Suppressor macrophage treated with lipopolysaccharide for 1 hour (primary cell): ENCODE data around the gene SBNO1.
A peak's percentile ranks its signal among the peaks of the same experiment; 100 is the strongest.
"Not testable (repeated sequence)": the region's sequence is repeated elsewhere in the genome, so short reads cannot be mapped to it uniquely, and the experiment has no call there.

Experiments used
- DNase-seq, 3 donors: peaks; one replicate each; pipeline ENCODE4 v3.0.0-alpha.2; 2020 to 2022

SBNO1 gene

GRCh38 chr12:123364532-123365024 is at the start of gene SBNO1:
Gene SBNO1 (minus strand): TSS chr12:123364847. CDS start chr12:123350441, 14,406 bp downstream.
- peak; percentile 92 to 98 (median 95) for DNase-seq

- no peak for DNase-seq
These were observed 45.4 kb upstream of the SBNO1 start for GRCh38 chr12:123410041-123410412.

DNA sequence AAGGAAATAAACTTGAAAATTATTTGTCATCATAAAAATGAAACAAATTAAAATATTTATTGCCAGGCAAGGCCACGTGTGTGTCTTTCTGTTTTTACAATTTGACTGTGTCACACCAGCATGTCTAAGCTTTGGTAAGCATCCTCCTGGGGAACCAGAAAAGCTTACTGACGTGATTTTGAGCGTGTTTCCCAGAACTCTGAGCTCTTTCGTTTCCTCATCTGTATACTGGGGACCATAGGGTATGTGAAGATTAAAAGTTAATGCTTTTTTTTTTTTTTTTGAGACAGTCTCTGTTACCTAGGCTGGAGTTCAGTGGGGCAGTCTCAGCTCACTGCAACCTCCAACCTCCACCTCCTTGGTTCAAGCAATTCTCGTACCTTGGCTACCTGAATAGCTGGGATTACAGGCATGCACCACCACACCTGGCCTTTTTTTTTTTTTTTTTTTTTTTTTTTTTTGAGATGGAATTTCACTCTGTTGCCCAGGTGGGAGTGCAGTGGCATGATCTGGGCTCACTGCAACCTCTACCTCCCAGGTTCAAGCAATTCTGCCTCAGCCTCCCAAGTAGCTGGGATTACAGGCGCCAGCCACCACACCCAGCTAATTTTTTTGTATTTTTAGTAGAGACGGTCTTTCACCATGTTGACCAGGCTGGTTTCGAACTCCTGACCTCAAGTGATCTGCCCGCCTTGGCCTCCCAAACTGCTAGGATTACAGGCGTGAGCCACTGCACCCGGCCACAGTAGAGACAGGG is 44.8 kb upstream of the SBNO1 start:
- DNase-seq: not testable (repeated sequence)

DNA sequence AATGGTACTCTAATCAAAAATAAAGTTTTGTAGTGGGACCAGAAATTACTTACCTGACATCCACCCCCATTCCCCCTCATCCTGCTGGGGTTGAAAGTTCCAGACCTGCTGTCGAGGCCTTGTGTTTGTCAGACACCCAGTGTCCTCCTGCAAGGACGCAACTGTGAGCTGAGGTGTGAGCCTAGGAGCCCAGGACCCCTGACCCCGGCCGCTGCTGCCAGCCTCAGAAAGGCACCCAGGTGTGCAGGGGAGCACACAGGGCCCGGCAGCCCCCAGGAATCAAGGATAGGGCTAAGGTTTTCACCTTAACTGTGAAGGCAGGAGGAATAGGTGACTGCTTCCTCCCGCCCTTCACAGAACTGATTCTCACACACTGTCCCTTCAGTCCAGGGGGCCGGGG is 44.0 kb upstream of the SBNO1 start:
- DNase-seq: not testable (repeated sequence)

- DNase-seq: not testable (repeated sequence)
These were observed 43.3 kb upstream of the SBNO1 start for GRCh38 chr12:123407934-123408333.

- DNase-seq: not testable (repeated sequence)
These were observed 42.6 kb upstream of the SBNO1 start for GRCh38 chr12:123407269-123407668.

DNA sequence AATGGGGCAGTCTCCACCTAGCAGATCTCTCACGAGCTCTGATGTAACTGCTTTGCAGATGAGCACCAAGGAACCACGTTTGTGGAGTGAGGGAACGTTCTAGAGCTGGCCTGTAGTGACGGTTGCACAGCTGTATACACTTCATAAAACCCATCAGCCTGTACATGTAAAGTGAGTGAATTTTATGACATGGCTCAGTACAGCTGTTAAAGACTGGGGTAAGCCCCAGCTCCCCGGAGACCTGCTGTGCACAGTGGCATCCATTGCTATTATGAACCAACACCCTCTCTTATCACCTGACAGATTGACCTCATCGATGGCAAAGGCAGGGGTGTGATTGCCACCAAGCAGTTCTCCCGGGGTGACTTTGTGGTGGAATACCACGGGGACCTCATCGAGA is 39.9 kb upstream of the SBNO1 start:
- DNase-seq: no peak

DNA sequence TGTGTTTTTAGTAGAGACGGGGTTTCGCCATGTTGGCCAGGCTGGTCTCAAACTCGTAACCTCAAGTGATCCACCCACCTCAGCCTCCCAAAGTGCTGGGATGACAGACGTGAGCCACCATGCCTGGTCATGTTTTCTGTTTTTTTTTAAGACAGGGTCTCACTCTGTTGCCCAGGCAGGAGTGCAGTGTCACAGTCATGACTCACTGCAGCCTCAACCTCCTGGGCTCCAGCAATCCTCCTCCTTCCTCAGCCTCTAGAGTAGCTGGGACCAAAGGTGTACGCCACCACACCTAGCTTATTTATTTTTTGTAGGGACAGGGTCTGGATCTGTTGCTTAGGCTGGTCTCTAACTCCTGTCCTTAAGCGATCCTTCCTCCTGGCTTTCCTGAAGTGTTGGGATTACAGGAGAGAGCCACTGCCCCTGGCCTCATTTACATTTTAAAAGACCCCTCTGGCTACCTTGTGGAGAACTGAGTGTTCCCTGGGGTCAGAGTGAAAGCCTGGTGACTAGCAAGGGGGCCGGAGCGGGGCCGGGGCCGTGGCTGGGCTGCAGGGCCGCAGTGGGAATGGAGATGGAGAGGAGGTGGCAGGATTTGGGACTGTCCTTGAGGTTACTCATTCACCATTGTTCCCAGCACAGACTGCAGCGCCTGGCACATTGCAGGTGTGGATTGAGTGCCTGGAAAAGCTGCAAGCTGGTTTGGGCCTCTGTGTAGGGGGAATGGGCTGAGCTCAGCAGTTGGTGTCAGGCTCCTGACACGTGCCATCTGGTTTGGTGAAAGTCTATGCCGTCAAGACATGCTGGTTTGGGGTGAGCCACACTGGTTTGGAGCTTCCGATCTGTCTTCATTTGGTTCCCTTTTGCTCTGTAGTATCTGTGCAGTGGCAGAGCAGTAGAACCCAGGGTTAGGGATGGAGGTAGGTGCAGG is 37.4 kb upstream of the SBNO1 start:
- DNase-seq: no peak

- DNase-seq: no peak
These were observed 34.6 kb upstream of the SBNO1 start for GRCh38 chr12:123399255-123399617.

DNA sequence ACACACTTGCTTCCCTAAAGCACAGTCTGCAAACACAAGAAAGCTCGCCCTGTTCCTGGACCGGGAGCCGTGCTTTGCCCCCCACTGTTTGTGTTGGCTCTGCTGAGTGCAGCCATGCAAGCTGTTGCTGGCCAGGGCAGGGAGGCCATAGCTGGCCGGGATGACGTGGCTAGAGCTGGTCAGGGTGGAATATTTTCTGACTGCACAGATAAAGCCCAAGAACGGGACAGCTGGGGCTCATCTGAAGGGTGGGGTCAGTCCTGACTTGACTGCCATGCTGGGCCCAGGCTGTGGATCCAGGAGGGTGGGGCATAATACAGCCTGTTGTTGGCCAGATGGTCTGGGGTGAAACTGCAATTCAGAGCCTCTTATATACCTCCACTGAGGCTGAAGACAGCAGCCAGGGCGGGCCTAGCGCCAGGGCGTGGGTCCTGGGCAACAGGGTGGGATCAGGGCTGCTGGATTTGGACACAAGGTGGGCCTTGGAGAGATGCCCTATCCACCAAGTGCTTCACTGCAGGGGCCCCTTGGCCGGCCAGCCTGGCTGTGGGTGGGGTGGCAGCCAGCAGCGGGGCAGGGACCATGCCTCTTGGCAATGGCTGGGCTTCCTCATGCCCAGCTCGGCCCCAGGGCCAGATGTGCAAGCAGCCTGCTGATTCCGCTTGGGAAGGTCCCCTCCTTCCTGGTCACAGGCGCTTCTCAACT is 34.1 kb upstream of the SBNO1 start:
- no peak for DNase-seq

DNA sequence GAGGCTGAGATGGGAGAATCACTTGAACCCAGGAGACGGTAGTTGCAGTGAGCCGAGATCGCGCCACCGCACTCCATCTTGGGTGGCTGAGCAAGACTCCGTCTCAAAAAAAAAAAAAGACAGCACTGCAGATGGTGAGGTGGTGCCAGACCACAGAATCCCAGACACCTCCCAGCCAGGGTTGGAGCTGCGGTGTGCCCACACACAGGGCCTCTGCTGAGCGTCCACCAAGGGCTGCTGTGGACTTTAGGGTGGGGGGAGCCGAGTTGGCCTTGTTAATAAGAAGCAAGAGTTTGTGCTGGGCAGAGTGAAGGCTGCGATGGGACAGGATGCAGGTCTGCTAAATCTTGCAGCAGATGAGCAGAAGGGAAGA is 33.5 kb upstream of the SBNO1 start:
- no peak for DNase-seq

- no peak for DNase-seq
These were observed 32.8 kb upstream of the SBNO1 start for GRCh38 chr12:123397400-123397799.

DNA sequence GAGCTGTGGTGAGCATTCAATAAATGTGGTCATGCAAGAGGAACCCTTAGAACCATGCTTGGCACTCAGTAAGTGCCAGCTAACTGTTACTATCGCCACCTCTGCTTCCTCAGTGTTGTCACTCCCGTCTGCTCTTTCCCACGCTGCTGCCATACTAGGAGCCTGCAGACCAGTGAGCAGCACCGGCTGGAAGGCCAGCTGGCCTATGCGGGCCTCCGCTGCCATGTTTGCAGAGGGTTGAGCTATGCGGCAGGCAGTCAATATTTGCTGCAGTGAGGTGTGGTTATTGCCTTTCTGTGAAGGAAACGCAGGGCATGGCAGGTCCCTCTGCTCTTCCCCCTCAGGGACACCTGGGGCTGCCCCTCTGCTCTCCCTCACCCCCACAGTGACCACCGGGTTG is 32.3 kb upstream of the SBNO1 start:
- DNase-seq: no peak

DNA sequence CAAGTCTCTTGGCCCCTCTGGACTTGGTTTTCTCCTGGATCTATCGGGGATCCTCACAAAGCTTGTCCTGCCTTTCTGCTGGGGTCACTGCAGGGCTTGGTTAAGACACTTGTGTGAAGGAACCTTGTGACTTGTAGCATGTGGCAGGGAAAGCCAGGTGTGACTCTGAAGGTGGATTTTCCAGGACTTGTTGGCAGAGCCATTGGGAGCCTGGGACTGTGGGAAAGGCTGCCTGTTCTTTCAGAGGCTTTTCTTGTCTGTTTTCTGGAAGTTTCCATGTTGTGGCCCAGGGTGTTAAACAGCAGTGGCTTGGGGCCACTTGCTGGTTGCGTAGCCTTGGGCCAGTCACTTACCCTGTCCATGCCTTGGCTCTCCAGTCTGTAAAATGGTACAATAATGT is 31.9 kb upstream of the SBNO1 start:
- DNase-seq: no peak

- DNase-seq: no peak
These were observed 30.6 kb upstream of the SBNO1 start for GRCh38 chr12:123395236-123395635.

GRCh38 chr12:123393747-123394146 is 29.1 kb upstream of the SBNO1 start:
- no peak for DNase-seq

GRCh38 chr12:123391546-123392343 is 27.1 kb upstream of the SBNO1 start:
- no peak for DNase-seq

DNA sequence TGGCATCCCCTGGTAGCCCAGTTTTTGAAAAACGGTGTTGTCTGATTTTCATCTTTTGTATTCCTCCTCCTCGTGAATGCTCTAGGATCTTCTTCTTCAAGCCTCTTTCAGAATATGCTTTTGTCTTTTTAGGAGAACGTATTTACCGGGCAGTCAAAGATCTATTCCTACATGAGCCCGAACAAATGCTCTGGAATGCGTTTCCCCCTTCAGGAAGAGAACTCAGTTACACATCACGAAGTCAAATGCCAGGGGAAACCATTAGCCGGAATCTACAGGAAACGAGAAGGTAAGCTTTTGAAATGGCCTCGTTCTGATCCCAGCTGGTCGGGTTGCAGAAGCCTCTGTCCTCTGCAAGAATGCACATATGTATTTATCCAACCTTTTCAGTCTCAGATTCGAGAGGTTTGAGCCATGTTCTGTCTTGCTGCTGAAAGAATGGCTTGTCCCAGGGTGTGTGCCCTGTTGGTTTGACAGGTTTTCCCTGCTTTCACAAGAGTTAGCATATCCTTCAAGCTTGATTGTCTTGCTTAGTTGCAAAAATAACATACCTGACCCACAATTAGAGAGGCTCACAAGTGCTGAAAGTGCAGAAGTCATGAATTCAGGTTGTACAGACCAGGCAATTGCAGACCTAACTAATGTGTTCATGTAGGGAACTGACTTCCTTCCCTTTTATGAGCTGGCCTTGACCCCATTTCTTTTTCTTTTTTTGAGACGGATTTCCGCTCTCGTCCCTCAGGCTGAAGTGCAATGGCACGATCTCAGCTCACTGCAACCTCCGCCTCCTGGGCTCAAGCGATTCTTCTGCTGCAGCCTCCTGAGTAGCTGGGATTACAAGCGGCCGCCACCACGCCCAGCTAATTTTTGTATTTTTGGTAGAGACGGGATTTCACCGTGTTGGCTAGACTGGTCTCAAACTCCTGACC is 26.1 kb upstream of the SBNO1 start:
- DNase-seq: peak; percentile 54 to 65 (median 61)

DNA sequence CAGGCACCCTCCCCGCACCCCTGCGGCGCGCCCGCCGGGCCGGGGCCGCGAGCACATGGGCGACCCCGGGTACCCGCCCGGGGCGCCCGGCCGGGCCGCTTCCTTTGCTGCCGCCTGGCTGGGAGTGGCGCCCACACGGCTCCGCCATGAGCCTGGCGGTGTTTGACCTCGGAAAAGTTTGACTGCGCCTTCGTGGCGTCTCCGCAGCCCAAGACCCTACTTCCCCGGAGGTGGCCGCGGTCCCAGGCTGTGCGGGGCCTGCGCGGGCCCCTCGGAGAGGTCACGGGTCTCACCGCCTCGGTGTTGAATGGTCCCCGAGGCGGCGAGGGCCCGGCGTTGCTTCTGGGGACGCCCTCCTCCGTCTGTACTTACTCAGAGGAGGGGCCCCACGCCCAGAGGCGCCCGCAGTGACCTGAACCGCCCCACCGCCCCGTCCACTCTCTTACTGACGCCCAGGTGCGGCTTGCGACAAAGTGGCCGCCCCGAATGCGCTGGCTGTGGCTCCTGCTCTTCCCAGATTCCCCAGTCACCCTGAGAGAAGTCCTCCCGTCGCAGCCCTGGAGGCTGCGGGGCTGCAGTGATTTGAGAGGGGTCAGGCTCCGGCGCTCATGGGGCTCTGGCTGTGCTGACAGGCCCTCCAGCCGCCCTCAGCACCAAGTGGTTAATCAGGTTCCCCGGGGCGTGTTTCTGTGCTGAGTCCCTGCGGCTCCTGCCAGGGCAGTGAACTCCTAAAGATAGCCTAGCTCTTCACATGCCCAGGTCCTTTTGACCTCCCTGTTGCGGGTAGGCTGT is 25.1 kb upstream of the SBNO1 start:
- peak; percentile 35 to 62 (median 38) for DNase-seq

DNA sequence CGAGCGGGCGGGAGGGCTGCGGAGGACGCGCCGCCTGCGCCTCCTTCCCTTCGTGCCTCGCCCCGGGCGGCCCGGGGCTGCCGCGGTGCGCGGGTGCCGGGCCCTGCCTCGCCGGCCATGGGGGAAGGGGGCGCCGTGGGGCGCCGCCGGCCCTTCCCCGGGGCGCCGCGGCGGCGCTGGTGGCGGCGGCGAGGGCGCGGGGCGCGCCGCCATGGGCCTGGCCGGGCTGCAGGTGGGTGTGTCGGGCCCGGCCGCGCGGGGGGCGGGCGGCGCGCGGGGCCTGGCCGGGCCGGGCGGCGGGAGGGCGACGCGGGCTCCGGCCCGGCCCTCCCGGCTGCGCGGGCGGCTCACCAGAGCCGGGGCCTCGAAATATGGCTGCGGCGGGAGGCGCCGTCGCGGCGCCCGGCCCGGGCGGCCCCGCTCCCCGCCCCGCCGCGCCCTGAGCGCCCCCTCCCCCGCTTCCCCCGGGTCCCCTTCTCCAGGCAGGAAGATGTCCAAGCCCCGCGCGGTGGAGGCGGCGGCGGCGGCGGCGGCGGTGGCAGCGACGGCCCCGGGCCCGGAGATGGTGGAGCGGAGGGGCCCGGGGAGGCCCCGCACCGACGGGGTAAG is 24.4 kb upstream of the SBNO1 start:
- no peak for DNase-seq
